Subcutaneous abdominal adipose tissue (tissue), 5 donors: ENCODE data around the gene LYPLAL1.
A peak's percentile ranks its signal among the peaks of the same experiment; 100 is the strongest.

Source experiments
- H3K27ac ChIP-seq: one replicate; pipeline ENCODE4 v1.7.0; 2013; ENCODE audit warnings: low read depth, mild to moderate bottlenecking, inconsistent platforms, low read length, moderate library complexity
- H3K27me3 ChIP-seq, 5 donors: one replicate each; pipeline ENCODE4 v1.7.0; 2013; ENCODE audit warnings: low read length in 5 of 5, inconsistent platforms in 1 of 5; ENCODE audit not compliant: control insufficient read depth in 5 of 5, insufficient read depth in 4 of 5
- H3K36me3 ChIP-seq, 5 donors: one replicate each; pipeline ENCODE4 v1.7.0; 2013; ENCODE audit warnings: low read length in 5 of 5; ENCODE audit not compliant: control insufficient read depth in 5 of 5, insufficient read depth in 5 of 5
- H3K4me1 ChIP-seq, 5 donors: one replicate each; pipeline ENCODE4 v1.7.0; 2013; ENCODE audit warnings: low read length in 5 of 5, mild to moderate bottlenecking in 3 of 5, moderate library complexity in 1 of 5; ENCODE audit not compliant: control insufficient read depth in 5 of 5, insufficient read depth in 5 of 5
- H3K4me3 ChIP-seq, 5 donors: one replicate each; pipeline ENCODE4 v1.7.0; 2013; ENCODE audit warnings: low read length in 5 of 5, low read depth in 1 of 5
- H3K9ac ChIP-seq, 5 donors: one replicate each; pipeline ENCODE4 v1.7.0; 2013; ENCODE audit warnings: low read length in 5 of 5, mild to moderate bottlenecking in 4 of 5, moderate library complexity in 3 of 5
- H3K9me3 ChIP-seq, 5 donors: one replicate each; pipeline ENCODE4 v1.7.0; 2013; ENCODE audit warnings: low read length in 5 of 5; ENCODE audit not compliant: control insufficient read depth in 5 of 5
- donor health status: healthy.
- donor health status: healthy.
- donor health status: healthy.
- donor health status: healthy.
- donor health status: healthy.

Gene LYPLAL1

DNA sequence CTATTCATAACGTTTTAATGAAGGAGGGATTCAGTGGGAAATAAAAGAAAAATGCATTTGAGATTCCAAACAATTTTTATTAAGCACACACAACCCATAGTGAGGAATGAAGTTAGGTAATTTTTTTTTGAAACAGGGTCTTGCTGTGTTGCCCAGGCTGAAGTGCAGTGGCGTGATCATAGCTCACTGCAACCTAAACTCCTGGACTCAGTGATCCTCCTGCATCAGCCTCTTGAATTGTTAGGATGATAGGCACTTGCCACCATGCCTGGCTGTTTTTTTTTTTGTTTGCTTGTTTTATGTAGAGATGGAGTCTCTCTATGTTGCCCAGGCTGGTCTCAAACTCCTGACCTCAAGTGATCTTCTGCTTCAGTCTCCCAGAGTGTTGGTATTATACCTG lies 28.9 kb downstream of the LYPLAL1 start:
- Histone ChIP-seq H3K4me3 (no peak overlapping the region), H3K9ac (no peak overlapping the region), H3K9me3 (no peaks in the 10 kb centered on the region), H3K36me3 (peaks cover 0 to 13% (median 8%) of the 10 kb centered on the region in 5 donors), H3K27me3 (no peaks in the 10 kb centered on the region), H3K27ac (no peak overlapping the region), H3K4me1 (no peaks in the 10 kb centered on the region)

DNA sequence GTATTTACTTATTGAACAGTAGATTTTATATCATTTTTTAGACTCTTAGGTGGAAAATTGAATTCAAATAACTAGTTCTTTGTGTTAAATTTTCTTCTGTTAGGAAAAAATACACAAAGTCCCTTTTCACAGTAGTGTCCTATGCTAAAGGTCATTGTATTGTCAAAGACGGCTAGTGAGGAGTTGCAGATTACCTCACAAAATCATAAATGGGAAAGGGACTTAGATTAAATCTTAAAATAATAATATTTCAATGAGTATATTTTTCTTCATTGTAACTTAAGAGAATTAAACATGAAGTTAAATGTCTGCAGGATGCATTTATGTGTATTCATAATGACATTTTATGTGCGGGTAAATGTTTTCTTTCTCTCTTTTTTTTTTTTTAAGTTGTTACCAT lies 32.7 kb downstream of the LYPLAL1 start:
- Histone ChIP-seq H3K9me3 (no peaks in the 10 kb centered on the region), H3K27me3 (no peaks in the 10 kb centered on the region), H3K4me3 (no peak overlapping the region), H3K27ac (no peak overlapping the region), H3K36me3 (peaks cover 0 to 23% (median 7%) of the 10 kb centered on the region in 5 donors), H3K4me1 (no peaks in the 10 kb centered on the region), H3K9ac (no peak overlapping the region)

DNA sequence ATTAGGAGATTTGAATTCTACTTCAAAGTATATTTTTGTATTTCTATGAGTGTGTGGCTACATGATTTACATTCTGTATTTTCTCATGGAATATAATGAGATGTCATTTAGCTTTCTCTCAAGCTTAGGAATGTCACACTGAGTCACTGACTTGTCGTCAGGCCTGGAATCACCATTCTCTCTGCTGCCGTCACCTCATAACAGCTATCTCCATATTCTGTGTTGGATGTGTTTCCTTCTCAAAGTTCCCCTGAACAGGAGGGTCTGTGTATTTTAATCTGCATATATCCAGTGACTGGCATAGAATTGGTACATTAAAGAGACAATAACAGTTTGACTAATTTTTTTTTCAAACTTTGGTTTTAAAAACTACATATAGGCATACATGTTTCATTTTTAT lies 35.9 kb downstream of the LYPLAL1 start:
- H3K9me3 ChIP-seq = no peaks in the 10 kb centered on the region
- H3K9ac ChIP-seq = no peak overlapping the region
- no peaks in the 10 kb centered on the region for H3K4me1 ChIP-seq
- H3K36me3 ChIP-seq = peaks cover 0 to 39% (median 12%) of the 10 kb centered on the region in 5 donors
- no peak overlapping the region for H3K27ac ChIP-seq
- no peak overlapping the region for H3K4me3 ChIP-seq
- H3K27me3 ChIP-seq = no peaks in the 10 kb centered on the region

DNA sequence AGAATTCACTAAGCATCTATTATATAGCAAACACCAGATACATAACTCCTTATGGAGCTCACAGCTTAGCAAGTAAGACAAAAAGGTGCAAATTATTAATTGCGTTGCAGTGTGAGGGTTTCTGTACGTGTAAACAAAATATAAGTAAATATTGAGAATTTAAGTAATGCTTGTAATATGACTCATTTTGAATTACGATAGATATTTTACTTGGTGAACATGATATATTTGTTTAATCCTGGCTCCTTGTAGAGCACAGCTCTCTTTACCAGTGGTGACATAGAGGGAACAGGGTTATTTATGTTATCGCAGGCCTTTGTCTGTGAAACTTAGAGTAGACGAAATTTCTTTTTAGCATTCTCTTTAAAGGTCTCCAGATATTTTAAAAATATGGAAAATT lies 36.4 kb downstream of the LYPLAL1 start:
- Histone ChIP-seq H3K9me3 (no peaks in the 10 kb centered on the region), H3K9ac (no peak overlapping the region), H3K4me3 (no peak overlapping the region), H3K4me1 (no peaks in the 10 kb centered on the region), H3K27ac (no peak overlapping the region), H3K36me3 (peaks cover 0 to 39% (median 12%) of the 10 kb centered on the region in 5 donors), H3K27me3 (no peaks in the 10 kb centered on the region)

DNA sequence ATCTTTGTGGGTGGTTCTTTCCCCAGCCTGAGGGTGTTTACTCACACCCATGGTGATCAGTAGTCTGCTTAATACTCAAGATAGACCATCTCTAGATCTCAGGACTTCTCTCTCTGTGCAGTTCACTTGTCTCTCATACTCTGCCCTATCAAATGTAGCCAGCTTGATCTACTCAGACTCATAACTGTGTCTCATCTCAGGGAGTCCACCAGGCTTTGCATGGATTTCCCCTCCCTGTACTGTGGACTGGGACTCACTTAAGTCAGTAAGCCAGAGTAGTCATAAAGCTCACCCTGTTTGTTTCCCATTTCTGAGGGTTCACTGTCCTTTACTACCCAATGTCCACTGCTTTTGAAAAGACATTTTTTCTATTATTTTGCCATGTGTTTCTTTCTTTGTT lies 41.8 kb downstream of the LYPLAL1 start:
- Histone ChIP-seq H3K27me3 (no peaks in the 10 kb centered on the region), H3K9me3 (no peaks in the 10 kb centered on the region), H3K4me3 (no peak overlapping the region), H3K9ac (no peak overlapping the region), H3K4me1 (no peaks in the 10 kb centered on the region), H3K36me3 (peaks cover 17 to 37% (median 24%) of the 10 kb centered on the region in 5 donors), H3K27ac (no peak overlapping the region)

DNA sequence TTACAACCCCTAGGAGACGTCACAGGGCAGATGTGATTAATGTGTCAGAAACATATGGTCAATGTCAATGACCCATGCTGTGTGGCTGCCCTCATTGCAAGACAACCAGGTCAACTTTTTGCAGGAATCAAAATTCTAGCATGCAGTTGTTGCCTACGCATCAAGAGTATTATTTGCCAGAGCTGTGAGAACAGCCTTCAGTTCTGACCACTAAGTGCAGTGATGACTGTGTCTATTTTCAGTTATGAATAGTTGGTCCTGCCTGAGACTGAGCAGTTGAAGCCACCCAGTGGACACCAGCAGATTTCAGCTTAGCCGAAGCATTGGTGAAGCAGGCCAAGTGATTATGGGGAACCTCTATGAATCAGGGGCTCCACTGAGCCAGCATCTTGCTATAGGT lies 47.3 kb downstream of the LYPLAL1 start:
- H3K9me3 ChIP-seq = no peaks in the 10 kb centered on the region
- H3K4me3 ChIP-seq = no peak overlapping the region
- H3K4me1 ChIP-seq = peaks cover 0 to 11% (median 9%) of the 10 kb centered on the region in 5 donors
- no peak overlapping the region for H3K27ac ChIP-seq
- no peak overlapping the region for H3K9ac ChIP-seq
- H3K36me3 ChIP-seq = peaks cover 11 to 18% (median 14%) of the 10 kb centered on the region in 5 donors
- no peaks in the 10 kb centered on the region for H3K27me3 ChIP-seq

DNA sequence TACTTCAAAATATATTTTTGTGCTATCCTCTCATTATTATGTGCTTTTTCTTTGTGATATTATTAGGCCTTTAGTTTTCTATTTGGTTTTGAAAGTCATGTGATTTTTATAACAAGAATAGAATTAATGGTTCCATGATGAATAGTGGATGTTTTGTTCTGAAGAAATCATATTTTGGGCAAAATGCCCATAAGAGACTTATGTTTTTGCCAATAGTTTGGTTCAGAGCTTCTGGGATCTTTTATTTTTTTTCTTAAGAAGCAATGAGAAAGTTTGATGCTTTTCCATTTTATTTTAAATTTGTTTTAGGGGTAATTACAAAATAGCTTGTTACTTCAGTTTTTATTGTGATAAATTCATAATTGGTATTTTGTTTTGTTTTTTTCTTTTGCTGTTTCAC lies 49.8 kb downstream of the LYPLAL1 start:
- no peak overlapping the region for H3K4me3 ChIP-seq
- peak overlapping the region; percentile 44 for H3K27ac ChIP-seq
- H3K27me3 ChIP-seq = no peaks in the 10 kb centered on the region
- H3K36me3 ChIP-seq = peaks cover 5 to 11% (median 10%) of the 10 kb centered on the region in 5 donors
- no peak overlapping the region for H3K9ac ChIP-seq
- no peaks in the 10 kb centered on the region for H3K9me3 ChIP-seq
- peaks cover 0 to 32% (median 23%) of the 10 kb centered on the region in 5 donors for H3K4me1 ChIP-seq

DNA sequence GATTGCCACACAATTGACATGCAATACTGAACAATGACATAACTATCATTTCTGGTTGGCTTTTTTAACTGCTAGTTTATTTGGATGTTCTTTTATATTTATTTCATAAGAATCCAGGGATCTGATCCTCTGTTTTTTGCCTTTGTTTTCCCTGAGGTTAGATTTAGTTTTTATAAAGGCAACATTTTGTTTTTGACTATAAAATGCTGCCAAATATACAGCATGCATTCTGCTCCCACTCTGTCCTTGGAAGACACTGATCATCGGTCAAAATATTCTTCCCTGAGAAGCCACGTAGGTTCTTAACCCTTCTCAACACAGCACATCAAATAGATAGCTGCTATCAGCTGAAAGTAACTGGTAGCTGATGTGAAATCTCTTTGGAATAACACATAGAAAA lies 52.5 kb downstream of the LYPLAL1 start:
- H3K9me3 ChIP-seq = no peaks in the 10 kb centered on the region
- no peak overlapping the region for H3K9ac ChIP-seq
- peaks cover 0 to 7% (median 0%) of the 10 kb centered on the region in 5 donors for H3K36me3 ChIP-seq
- H3K27me3 ChIP-seq = no peaks in the 10 kb centered on the region
- no peak overlapping the region for H3K27ac ChIP-seq
- H3K4me1 ChIP-seq = peaks cover 0 to 32% (median 20%) of the 10 kb centered on the region in 5 donors
- no peak overlapping the region for H3K4me3 ChIP-seq

DNA sequence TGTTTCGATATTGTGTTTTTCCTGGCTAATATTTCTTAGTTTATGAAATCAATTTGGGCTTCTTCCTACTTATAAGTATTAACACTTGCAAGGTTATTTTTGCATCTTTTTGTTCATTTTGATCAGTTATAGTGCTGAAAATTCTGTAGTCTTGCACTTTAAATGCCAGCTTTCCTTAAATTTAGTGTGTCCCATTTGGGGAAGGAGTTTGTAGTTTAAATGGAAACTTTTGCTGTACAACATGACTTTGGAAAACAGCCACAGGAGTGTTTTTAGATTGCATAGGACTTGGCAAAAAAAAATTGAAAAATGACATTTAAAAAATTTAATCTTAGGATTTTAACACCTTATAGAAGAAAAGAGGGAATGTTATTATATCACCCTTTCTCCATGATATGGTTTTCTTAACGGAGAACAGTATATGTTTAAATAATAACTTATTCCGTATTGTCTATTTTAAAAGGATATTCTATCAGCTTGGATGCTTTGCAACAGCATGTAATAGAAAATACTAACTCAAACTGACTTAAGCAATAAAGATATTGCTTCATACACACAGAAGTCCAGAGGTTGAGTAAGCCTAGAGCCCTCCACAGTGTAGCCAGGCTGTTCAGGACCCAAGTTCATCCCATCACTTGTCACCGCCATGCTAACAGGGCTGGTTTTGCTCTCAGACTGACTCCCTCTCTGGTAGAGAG lies 53.8 kb downstream of the LYPLAL1 start:
- peaks cover 0 to 32% (median 17%) of the 10 kb centered on the region in 5 donors for H3K4me1 ChIP-seq
- H3K4me3 ChIP-seq = peak overlapping the region in 1 of 5 donors; percentile 21
- H3K9ac ChIP-seq = no peak overlapping the region
- H3K27me3 ChIP-seq = no peaks in the 10 kb centered on the region
- peak overlapping the region; percentile 25 for H3K27ac ChIP-seq
- H3K36me3 ChIP-seq = peaks cover 0 to 7% (median 0%) of the 10 kb centered on the region in 5 donors
- no peaks in the 10 kb centered on the region for H3K9me3 ChIP-seq

DNA sequence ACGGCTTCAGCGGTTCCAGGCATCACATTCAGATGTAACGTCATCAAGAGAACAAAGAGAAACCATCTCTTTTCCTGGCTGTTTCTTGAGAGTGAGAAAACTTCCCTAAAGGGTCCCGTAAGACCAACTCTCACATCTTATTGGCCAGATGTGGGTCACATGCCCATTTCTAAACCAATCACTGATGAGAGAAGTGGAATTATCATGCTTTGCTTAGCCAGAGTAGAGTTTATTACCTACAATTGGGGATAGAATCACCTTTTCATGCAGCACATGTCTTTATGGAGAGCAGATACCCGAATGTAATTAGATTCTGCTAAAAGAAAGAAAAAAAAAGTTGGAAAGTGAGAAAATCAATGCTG lies 54.4 kb downstream of the LYPLAL1 start:
- no peaks in the 10 kb centered on the region for H3K9me3 ChIP-seq
- H3K4me1 ChIP-seq = peaks cover 0 to 32% (median 17%) of the 10 kb centered on the region in 5 donors
- H3K27ac ChIP-seq = no peak overlapping the region
- H3K36me3 ChIP-seq = peaks cover 0 to 7% (median 0%) of the 10 kb centered on the region in 5 donors
- no peaks in the 10 kb centered on the region for H3K27me3 ChIP-seq
- no peak overlapping the region for H3K9ac ChIP-seq
- H3K4me3 ChIP-seq = peak overlapping the region in 1 of 5 donors; percentile 21
